ENCODE results near the gene DGKB.

Gene DGKB

GRCh38 chr7:14639801-14640200, 262.8 kb downstream of the DGKB start:
- Histone ChIP-seq H3K27ac (ENCODE audit: poor library complexity, severe bottlenecking) (no peak overlapping the region), H3K36me3 (ENCODE audit: low read depth) (no peaks in the 10 kb centered on the region), H3K9me3 (ENCODE audit: severe bottlenecking) (no peaks in the 10 kb centered on the region), H3K27me3 (ENCODE audit: insufficient read depth, poor library complexity, severe bottlenecking) (no peaks in the 10 kb centered on the region), H3K4me3 (ENCODE audit: severe bottlenecking) (no peak overlapping the region), H3K4me1 (ENCODE audit: insufficient read depth, poor library complexity, severe bottlenecking) (peaks cover 3% of the 10 kb centered on the region)
- ATAC-seq (ENCODE audit: low read depth) (peak; percentile 68; the same call in 2 of the 3 replicates), DNase-seq (ENCODE audit: low spot score) (no peak)
- TF ChIP-seq, protein P1, sequence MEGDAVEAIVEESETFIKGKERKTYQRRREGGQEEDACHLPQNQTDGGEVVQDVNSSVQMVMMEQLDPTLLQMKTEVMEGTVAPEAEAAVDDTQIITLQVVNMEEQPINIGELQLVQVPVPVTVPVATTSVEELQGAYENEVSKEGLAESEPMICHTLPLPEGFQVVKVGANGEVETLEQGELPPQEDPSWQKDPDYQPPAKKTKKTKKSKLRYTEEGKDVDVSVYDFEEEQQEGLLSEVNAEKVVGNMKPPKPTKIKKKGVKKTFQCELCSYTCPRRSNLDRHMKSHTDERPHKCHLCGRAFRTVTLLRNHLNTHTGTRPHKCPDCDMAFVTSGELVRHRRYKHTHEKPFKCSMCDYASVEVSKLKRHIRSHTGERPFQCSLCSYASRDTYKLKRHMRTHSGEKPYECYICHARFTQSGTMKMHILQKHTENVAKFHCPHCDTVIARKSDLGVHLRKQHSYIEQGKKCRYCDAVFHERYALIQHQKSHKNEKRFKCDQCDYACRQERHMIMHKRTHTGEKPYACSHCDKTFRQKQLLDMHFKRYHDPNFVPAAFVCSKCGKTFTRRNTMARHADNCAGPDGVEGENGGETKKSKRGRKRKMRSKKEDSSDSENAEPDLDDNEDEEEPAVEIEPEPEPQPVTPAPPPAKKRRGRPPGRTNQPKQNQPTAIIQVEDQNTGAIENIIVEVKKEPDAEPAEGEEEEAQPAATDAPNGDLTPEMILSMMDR (IDR thresholded peaks at IDR 0.05; ENCODE audit: poor library complexity, severe bottlenecking), result no peak

DNA sequence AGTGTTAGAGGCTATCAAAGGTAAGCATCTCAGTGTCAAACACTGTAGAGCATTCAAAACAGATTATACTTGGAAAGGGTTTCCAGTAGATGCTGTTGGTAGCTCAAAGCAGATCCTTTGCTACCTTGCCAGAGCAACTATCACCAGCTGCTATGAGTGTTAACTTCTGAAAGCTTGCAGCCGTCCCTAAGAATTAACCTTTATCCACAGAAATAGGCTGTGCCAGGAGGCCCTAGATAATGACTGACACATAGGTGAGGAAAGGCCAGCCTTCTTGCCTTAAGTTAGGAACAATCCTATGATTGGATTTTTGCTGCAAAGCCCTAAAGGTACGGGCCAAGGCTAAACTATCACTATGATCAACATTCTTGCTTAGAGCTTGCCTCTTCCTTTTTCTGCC, 263.2 kb downstream of the DGKB start:
- Histone ChIP-seq H3K27me3 (ENCODE audit: insufficient read depth, poor library complexity, severe bottlenecking) (no peaks in the 10 kb centered on the region), H3K27ac (ENCODE audit: poor library complexity, severe bottlenecking) (no peak overlapping the region), H3K4me1 (ENCODE audit: insufficient read depth, poor library complexity, severe bottlenecking) (peaks cover 3% of the 10 kb centered on the region), H3K9me3 (ENCODE audit: severe bottlenecking) (no peaks in the 10 kb centered on the region), H3K4me3 (ENCODE audit: severe bottlenecking) (no peak overlapping the region), H3K36me3 (ENCODE audit: low read depth) (no peaks in the 10 kb centered on the region)
- TF ChIP-seq, protein P1 (IDR thresholded peaks at IDR 0.05; ENCODE audit: poor library complexity, severe bottlenecking), result no peak
- no peak for ATAC-seq (ENCODE audit: low read depth)
- DNase-seq (ENCODE audit: low spot score), result no peak

GRCh38 chr7:14637968-14638367, 264.6 kb downstream of the DGKB start:
- ATAC-seq (ENCODE audit: low read depth) (no peak), DNase-seq (ENCODE audit: low spot score) (no peak)
- Histone ChIP-seq H3K9me3 (ENCODE audit: severe bottlenecking) (no peaks in the 10 kb centered on the region), H3K4me1 (ENCODE audit: insufficient read depth, poor library complexity, severe bottlenecking) (peaks cover 3% of the 10 kb centered on the region), H3K27ac (ENCODE audit: poor library complexity, severe bottlenecking) (no peak overlapping the region), H3K36me3 (ENCODE audit: low read depth) (no peaks in the 10 kb centered on the region), H3K4me3 (ENCODE audit: severe bottlenecking) (no peak overlapping the region), H3K27me3 (ENCODE audit: insufficient read depth, poor library complexity, severe bottlenecking) (no peaks in the 10 kb centered on the region)
- TF ChIP-seq, protein P1 (IDR thresholded peaks at IDR 0.05; ENCODE audit: poor library complexity, severe bottlenecking), result peak; percentile 22

GRCh38 chr7:14635955-14636354, 266.6 kb downstream of the DGKB start:
- no peaks in the 10 kb centered on the region for H3K27me3 ChIP-seq (ENCODE audit: insufficient read depth, poor library complexity, severe bottlenecking)
- no peaks in the 10 kb centered on the region for H3K36me3 ChIP-seq (ENCODE audit: low read depth)
- H3K9me3 ChIP-seq (ENCODE audit: severe bottlenecking), result no peaks in the 10 kb centered on the region
- peaks cover 3% of the 10 kb centered on the region for H3K4me1 ChIP-seq (ENCODE audit: insufficient read depth, poor library complexity, severe bottlenecking)
- no peak overlapping the region for H3K4me3 ChIP-seq (ENCODE audit: severe bottlenecking)
- TF ChIP-seq, protein P1 (IDR thresholded peaks at IDR 0.05; ENCODE audit: poor library complexity, severe bottlenecking), result no peak
- ATAC-seq (ENCODE audit: low read depth) (no peak), DNase-seq (ENCODE audit: low spot score) (no peak)
- H3K27ac ChIP-seq (ENCODE audit: poor library complexity, severe bottlenecking), result no peak overlapping the region

- Histone ChIP-seq H3K4me3 (ENCODE audit: severe bottlenecking) (no peak overlapping the region), H3K4me1 (ENCODE audit: insufficient read depth, poor library complexity, severe bottlenecking) (no peaks in the 10 kb centered on the region), H3K36me3 (ENCODE audit: low read depth) (no peaks in the 10 kb centered on the region), H3K27ac (ENCODE audit: poor library complexity, severe bottlenecking) (no peak overlapping the region), H3K27me3 (ENCODE audit: insufficient read depth, poor library complexity, severe bottlenecking) (no peaks in the 10 kb centered on the region), H3K9me3 (ENCODE audit: severe bottlenecking) (no peaks in the 10 kb centered on the region)
- TF ChIP-seq, protein P1 (IDR thresholded peaks at IDR 0.05; ENCODE audit: poor library complexity, severe bottlenecking), result no peak
- ATAC-seq (ENCODE audit: low read depth), result no peak
- DNase-seq (ENCODE audit: low spot score), result no peak
Observed at GRCh38 chr7:14630048-14630447, 272.5 kb downstream of the DGKB start.

All from RWPE2 (cell line).